ENCODE data around the gene ERG28.
"Not testable (repeated sequence)": the region's sequence is repeated elsewhere in the genome, so short reads cannot be mapped to it uniquely, and the experiment has no call there.

DNA sequence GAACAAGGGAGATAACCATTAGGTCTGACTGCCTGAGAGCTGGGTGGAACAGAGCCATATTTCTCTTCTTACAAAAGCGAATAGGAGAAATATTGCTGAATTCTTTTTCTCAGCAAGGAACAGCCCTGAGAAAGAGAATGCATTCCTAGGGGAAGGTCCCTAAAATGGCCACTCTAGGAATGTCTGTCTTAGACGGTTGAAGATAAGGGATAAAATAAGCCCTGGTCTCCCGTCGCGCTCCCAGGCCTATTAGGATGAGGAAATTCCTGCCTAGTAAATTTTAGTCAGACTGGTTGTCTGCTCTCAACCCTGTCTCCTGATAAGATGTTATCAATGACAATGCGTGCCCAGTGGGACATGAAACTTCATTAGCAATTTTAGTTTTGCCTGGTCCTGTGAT lies 34.3 kb upstream of the ERG28 start:
- TF ChIP-seq RCOR1 (IDR thresholded peaks at IDR 0.05; ENCODE audit: low read depth, low read length); POLR2A (IDR thresholded peaks at IDR 0.05; ENCODE audit: low read length); RNF2 (IDR thresholded peaks at IDR 0.05; ENCODE audit: borderline replicate concordance, low read depth): not testable (repeated sequence)
